ENCODE results near the gene GFRA1. TPM values are rescaled to one million over a fixed set of nuclear protein-coding genes. Genes with fewer than 3 reads are reported as not detected.

Gene GFRA1
- total and polyA plus RNA-seq, 2 of the 4 experiments (the other 2 are of a cell fraction): 9.1 to 9.3 TPM

DNA sequence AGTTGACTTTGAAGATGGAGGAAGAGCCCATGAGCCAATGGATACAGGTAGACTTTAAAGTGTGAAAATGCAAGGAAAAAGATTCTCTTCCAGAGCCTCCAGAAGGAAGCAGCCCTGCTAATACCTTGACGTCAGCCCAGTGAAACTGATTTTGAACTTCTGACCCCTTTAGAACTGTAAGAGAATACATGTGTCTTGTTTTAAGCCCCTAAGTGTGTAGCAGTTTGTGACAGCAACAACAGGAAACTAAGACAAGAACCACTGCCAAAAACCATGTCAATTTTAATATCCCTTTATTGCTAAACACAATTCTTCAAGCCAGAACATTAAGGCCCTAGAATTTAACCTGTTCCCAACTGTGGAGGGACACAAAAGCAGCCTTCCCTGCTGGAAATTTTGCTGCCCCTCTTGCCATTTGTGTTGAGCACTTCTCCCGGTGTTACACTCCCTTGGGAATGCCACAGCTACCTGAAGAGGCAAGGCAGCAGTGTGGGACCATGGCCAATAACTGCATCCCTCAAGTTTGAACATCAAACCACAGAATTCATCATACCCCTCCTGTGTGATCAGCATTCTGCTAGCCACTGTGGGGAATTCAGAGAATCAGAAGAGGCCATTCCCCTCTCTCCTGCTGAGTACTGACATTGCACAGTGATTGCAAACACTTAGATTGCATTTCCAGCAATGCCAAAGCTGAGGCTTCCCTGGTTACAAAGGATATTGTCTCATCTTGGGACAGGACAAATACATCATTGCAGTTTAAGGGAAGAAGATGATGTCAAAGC is 38.9 kb upstream of the GFRA1 start:
- no peaks in the 10 kb centered on the region for H3K9me3 ChIP-seq (ENCODE audit: control insufficient read depth, insufficient read depth, low read length)
- dilution Hi-C loops (cut with HindIII; ENCODE audit: low sequenced_read_pairs, unreplicated experiment) (no loop called here), in situ Hi-C loops (cut with MboI; ENCODE audit: low sequenced_read_pairs) (no loop called here), intact Hi-C loops (cut with micrococcal nuclease) (no loop called here)
- ChIA-PET CTCF (no interaction called here), POLR2A (ENCODE audit: unreplicated experiment) (no interaction called here)
- H3K4me1 ChIP-seq (ENCODE audit: control insufficient read depth, insufficient read depth, low read length): no peaks in the 10 kb centered on the region
- H3K18ac ChIP-seq (ENCODE audit: low read depth, low read length): no peak overlapping the region
- H4K91ac ChIP-seq (ENCODE audit: insufficient read depth, low read depth, low read length): no peak overlapping the region
- no peak overlapping the region for H3K14ac ChIP-seq (replicated peaks; ENCODE audit: low read depth, low read length)
- no peaks in the 10 kb centered on the region for H3K36me3 ChIP-seq (ENCODE audit: control insufficient read depth, insufficient read depth, low read length)
- no peaks in the 10 kb centered on the region for H3K79me1 ChIP-seq (ENCODE audit: low read depth in 1 of 2, low read length in 2 of 2)
- no peak overlapping the region for H2AK5ac ChIP-seq (ENCODE audit: low read depth, low read length)
- no peak overlapping the region for H4K5ac ChIP-seq (ENCODE audit: low read depth, low read length)
- H2BK15ac ChIP-seq (ENCODE audit: low read depth, low read length): no peak overlapping the region
- H3K9me1 ChIP-seq (ENCODE audit: insufficient read depth, low read length): no peaks in the 10 kb centered on the region
- no peak overlapping the region for H3K4me3 ChIP-seq (ENCODE audit: insufficient read depth, low read depth, low read length)
- no CpG with 5 or more reads among the region's 2 CpGs for WGBS, 2 experiments (ENCODE audit: extremely low coverage in 2 of 2, insufficient read length in 1 of 2)
- no peak overlapping the region for H3K4ac ChIP-seq (ENCODE audit: low read depth, low read length)
- no peak overlapping the region for H4K8ac ChIP-seq (ENCODE audit: low read depth in 2 of 2, low read length in 2 of 2)
- no peaks in the 10 kb centered on the region for H3K27me3 ChIP-seq (ENCODE audit: control insufficient read depth, insufficient read depth, low read length)
- ATAC-seq (ENCODE audit: low read depth) (no peak), DNase-seq (no peak)
- TF ChIP-seq RCOR1 (IDR thresholded peaks at IDR 0.05; ENCODE audit: insufficient replicate concordance, low read length): no peak
- TF ChIP-seq POLR2A (IDR thresholded peaks at IDR 0.05; ENCODE audit: low read depth, low read length): no peak
- TF ChIP-seq USF2 (IDR thresholded peaks at IDR 0.05; ENCODE audit: low read depth, low read length): no peak
- TF ChIP-seq SMC3 (IDR thresholded peaks at IDR 0.05; ENCODE audit: low read depth, low read length): no peak
- TF ChIP-seq ELK1 (IDR thresholded peaks at IDR 0.05; ENCODE audit: borderline replicate concordance, low read depth, low read length): no peak
- TF ChIP-seq MXI1 (IDR thresholded peaks at IDR 0.05; ENCODE audit: borderline replicate concordance, low read depth, low read length): no peak
- TF ChIP-seq MAFK (IDR thresholded peaks at IDR 0.05; ENCODE audit: low read depth, low read length): no peak
- TF ChIP-seq CEBPB (IDR thresholded peaks at IDR 0.05; ENCODE audit: low read depth, low read length): no peak
- no peak for TF ChIP-seq MAZ (IDR thresholded peaks at IDR 0.05; ENCODE audit: borderline replicate concordance, low read depth, low read length)
- no peak for TF ChIP-seq CHD1 (IDR thresholded peaks at IDR 0.05; ENCODE audit: low read depth, low read length)
- no peak for TF ChIP-seq FOS (IDR thresholded peaks at IDR 0.05; ENCODE audit: low read depth, low read length)
- no peak for TF ChIP-seq RAD21 (IDR thresholded peaks at IDR 0.05; ENCODE audit: low read length)
- TF ChIP-seq NFE2L2 (IDR thresholded peaks at IDR 0.05; ENCODE audit: low read depth, low read length): no peak
- no peak for TF ChIP-seq RFX5 (IDR thresholded peaks at IDR 0.05; ENCODE audit: low read depth, low read length)
- TF ChIP-seq BHLHE40 (IDR thresholded peaks at IDR 0.05; ENCODE audit: low read depth, low read length): no peak
- TF ChIP-seq CTCF (conservative IDR thresholded peaks at IDR 0.05; ENCODE audit: low read depth, low read length): no peak
- no peak overlapping the region for H3K23ac ChIP-seq (ENCODE audit: low read depth, low read length)
- H2BK20ac ChIP-seq (ENCODE audit: low read depth, low read length): no peak overlapping the region
- no peak overlapping the region for H3K4me2 ChIP-seq (ENCODE audit: low read depth, low read length)
- no peaks in the 10 kb centered on the region for H4K20me1 ChIP-seq (ENCODE audit: insufficient read depth, low read length)
- H2AFZ ChIP-seq (replicated peaks; ENCODE audit: low read length, poor library complexity): no peak overlapping the region
- BruUV-seq (replicated peaks): no TSS peak
- no peak overlapping the region for H3K56ac ChIP-seq (ENCODE audit: extremely low read depth, insufficient read depth, low read length)
- H2BK5ac ChIP-seq (ENCODE audit: low read depth, low read length, poor library complexity, severe bottlenecking): no peak overlapping the region
- no peak overlapping the region for H3K27ac ChIP-seq (ENCODE audit: insufficient read depth, low read length)
- no peak overlapping the region for H3K9ac ChIP-seq (ENCODE audit: low read depth, low read length)
- no peak overlapping the region for H2BK120ac ChIP-seq (ENCODE audit: low read depth, low read length)
- H2AK9ac ChIP-seq (replicated peaks; ENCODE audit: low read depth, low read length, poor library complexity): no peak overlapping the region
